ENCODE results near the gene COL15A1.

DNA sequence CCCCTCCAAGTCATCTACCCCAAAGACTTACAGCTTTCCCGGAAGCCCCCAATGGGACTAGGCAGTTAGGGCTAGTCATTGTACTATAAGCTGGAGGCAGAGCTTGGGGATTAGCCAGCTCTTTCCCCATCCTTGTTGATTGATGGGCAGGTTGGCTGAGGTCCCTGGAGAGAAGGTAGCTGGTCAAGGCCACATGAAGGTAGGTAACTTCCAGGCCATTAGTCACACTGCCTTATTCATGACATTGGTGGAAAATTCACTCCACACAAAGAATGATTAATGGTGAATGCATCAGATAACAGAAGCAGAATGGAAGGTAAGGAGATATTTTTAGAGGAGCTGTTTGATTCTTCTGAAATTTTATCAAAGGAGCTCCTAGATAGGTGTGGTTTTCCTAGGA lies 111.7 kb downstream of the COL15A1 start:
- TF ChIP-seq, protein P1, sequence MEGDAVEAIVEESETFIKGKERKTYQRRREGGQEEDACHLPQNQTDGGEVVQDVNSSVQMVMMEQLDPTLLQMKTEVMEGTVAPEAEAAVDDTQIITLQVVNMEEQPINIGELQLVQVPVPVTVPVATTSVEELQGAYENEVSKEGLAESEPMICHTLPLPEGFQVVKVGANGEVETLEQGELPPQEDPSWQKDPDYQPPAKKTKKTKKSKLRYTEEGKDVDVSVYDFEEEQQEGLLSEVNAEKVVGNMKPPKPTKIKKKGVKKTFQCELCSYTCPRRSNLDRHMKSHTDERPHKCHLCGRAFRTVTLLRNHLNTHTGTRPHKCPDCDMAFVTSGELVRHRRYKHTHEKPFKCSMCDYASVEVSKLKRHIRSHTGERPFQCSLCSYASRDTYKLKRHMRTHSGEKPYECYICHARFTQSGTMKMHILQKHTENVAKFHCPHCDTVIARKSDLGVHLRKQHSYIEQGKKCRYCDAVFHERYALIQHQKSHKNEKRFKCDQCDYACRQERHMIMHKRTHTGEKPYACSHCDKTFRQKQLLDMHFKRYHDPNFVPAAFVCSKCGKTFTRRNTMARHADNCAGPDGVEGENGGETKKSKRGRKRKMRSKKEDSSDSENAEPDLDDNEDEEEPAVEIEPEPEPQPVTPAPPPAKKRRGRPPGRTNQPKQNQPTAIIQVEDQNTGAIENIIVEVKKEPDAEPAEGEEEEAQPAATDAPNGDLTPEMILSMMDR (IDR thresholded peaks at IDR 0.05): no peak
- TF ChIP-seq POLR2A (IDR thresholded peaks at IDR 0.05): no peak

Measured in tibial nerve (tissue), 3 donors.